HG03097 (cell line): Measurements from ENCODE around the gene PGP.

ENCODE experiments used
- ATAC-seq: cut with Tn5 transposase; IDR thresholded peaks from one replicate; pipeline ENCODE4 v1.9.1; 2021; ENCODE audit not compliant: unreplicated experiment, low FRiP score

Gene PGP

GRCh38 chr16:2170587-2171435, 43.8 kb downstream of the PGP start:
- ATAC-seq = no peak

GRCh38 chr16:2170080-2170479, 44.6 kb downstream of the PGP start:
- ATAC-seq = no peak

DNA sequence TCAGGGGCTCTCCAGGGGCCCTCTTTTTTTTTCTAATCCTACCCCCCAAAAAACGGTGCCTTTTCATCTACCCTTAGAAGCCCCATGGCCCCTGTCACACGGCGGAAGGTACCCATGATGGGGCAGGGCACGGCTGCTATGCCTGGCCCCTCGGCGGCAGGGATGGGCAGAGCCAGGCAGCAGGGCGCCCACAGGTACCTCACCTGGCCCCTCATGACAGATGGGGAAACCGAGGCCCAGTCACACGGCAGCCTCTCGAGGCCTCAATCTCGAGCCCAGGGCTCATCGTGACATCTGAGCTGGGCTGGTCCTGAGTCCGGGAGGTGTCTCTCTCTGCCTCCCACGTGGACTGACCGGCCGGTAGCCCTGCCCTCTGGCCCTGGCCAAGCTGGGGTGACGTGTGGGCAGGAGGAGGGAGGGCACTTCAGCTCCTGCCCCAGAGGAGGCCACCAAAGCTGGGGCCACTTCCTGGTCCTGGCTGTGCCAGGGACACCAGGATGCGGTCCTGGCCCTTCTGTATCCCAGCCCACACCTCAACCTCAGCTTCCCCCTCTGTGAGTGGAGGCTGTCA, 47.5 kb downstream of the PGP start:
- ATAC-seq = no peak

- no peak for ATAC-seq
These were observed 48.2 kb downstream of the PGP start for GRCh38 chr16:2166263-2167067.

- ATAC-seq = no peak
These were observed 48.8 kb downstream of the PGP start for GRCh38 chr16:2165861-2166260.

DNA sequence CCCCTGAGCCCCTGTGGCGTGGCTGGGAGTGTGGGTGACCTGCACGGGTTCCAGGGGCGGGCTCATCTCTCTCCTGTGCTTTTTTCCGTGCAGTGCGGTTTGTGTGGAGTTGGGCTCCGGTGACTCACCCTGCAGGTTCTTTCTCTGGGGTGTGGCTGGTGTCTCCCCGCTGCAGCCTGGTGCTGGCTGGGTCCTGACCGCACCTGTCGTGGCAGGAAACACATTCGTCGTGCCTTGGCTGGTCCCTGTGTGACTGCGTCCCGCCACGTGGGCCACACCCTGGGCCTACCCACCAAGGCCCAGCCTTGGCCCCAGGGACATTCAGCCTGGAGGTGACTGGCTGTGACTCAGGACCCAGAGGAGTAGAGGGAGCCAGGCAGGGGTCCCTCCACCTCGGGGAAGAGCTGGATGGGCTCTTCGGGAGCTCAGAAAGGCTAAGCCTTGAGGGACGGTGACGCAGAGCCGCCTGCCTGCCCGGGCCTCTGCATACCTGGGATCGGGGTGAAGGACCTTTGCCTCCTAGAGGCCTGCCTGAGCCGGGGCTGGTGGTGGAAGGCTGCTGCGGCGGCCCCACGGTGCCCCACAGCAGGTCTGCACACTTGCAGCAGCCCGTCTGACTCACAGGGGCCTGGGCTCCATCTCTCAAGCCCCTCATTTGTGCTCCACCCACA, 51.3 kb downstream of the PGP start:
- no peak for ATAC-seq

GRCh38 chr16:2162676-2163118, 51.9 kb downstream of the PGP start:
- no peak for ATAC-seq

GRCh38 chr16:2161911-2162310, 52.7 kb downstream of the PGP start:
- no peak for ATAC-seq
